HepG2 (cell line): ENCODE measurements around the gene ACTR6. TPM values are rescaled to one million over a fixed set of nuclear protein-coding genes. Genes with fewer than 3 reads are reported as not detected.
A peak's percentile ranks its signal among the peaks of the same experiment; 100 is the strongest.

Source experiments
- ARHGAP35 ChIP-seq: sonication (generic); formaldehyde crosslinking; IDR thresholded peaks from 2 replicates; pipeline ENCODE4 v1.9.0; 2022; ENCODE audit warnings: mild to moderate bottlenecking, inconsistent platforms, moderate library complexity, missing genetic modification reagents, borderline replicate concordance
- ARNTL ChIP-seq: sonication (generic); formaldehyde crosslinking; IDR thresholded peaks from 2 replicates; pipeline ENCODE4 v1.4.0; 2020; ENCODE audit warnings: mild to moderate bottlenecking, missing genetic modification reagents
- EEA1 ChIP-seq: sonication (generic); formaldehyde crosslinking; IDR thresholded peaks from 2 replicates; pipeline ENCODE4 v1.5.1; 2020; ENCODE audit warnings: mild to moderate bottlenecking, missing genetic modification reagents, borderline replicate concordance
- PRPF4 ChIP-seq: fragments of 200-400 bp; formaldehyde crosslinking; IDR thresholded peaks from 2 replicates; pipeline ENCODE4 v1.6.1; 2016; ENCODE audit warnings: low read length, low read depth; ENCODE audit not compliant: poor library complexity, severe bottlenecking
- SETDB1 ChIP-seq: sonication (generic); formaldehyde crosslinking; IDR thresholded peaks from 2 replicates; pipeline ENCODE4 v1.5.1; 2020; ENCODE audit warnings: missing genetic modification reagents, mild to moderate bottlenecking, borderline replicate concordance
- TGIF2 ChIP-seq: IDR thresholded peaks from 2 replicates; pipeline ENCODE4 v1.6.1; 2016; ENCODE audit warnings: control low read depth, missing compliant biosample characterization
- ZFP36 ChIP-seq: fragments of 150-350 bp; IDR thresholded peaks from 2 replicates; pipeline ENCODE4 v1.6.1; 2018; ENCODE audit warnings: borderline replicate concordance, low read length, low read depth; ENCODE audit not compliant: partially characterized antibody
- ZNF282 ChIP-seq: fragments of 450-650 bp; IDR thresholded peaks from 2 replicates; pipeline ENCODE4 v1.6.1; 2018; ENCODE audit not compliant: partially characterized antibody
- ZNF3 ChIP-seq: IDR thresholded peaks from 2 replicates; pipeline ENCODE4 v1.7.0; 2017; ENCODE audit warnings: inconsistent platforms
- ZNF44 ChIP-seq: sonication (generic); formaldehyde crosslinking; IDR thresholded peaks from 2 replicates; pipeline ENCODE4 v1.5.1; 2020; ENCODE audit warnings: mild to moderate bottlenecking, missing genetic modification reagents
- ZNF446 ChIP-seq: sonication (generic); formaldehyde crosslinking; IDR thresholded peaks from 2 replicates; pipeline ENCODE4 v1.5.0; 2020; ENCODE audit warnings: mild to moderate bottlenecking, missing genetic modification reagents
- ZNF501 ChIP-seq: sonication (generic); formaldehyde crosslinking; IDR thresholded peaks from 2 replicates; pipeline ENCODE4 v1.5.1; 2020; ENCODE audit warnings: mild to moderate bottlenecking, moderate library complexity, missing genetic modification reagents
- ZNF652 ChIP-seq: IDR thresholded peaks from 2 replicates; pipeline ENCODE4 v1.6.1; 2016; ENCODE audit warnings: low read depth, borderline replicate concordance
- ZNF674 ChIP-seq: sonication (generic); formaldehyde crosslinking; IDR thresholded peaks from 2 replicates; pipeline ENCODE4 v1.5.0; 2020; ENCODE audit warnings: low read depth, mild to moderate bottlenecking, missing genetic modification reagents
- ZNF850 ChIP-seq: sonication (generic); formaldehyde crosslinking; conservative IDR thresholded peaks from 2 replicates; pipeline ENCODE4 v1.9.0; 2021; ENCODE audit warnings: mild to moderate bottlenecking, missing genetic modification reagents
- polyA plus RNA-seq, 8 experiments: library from polyadenylated mRNA; depleted of rRNA in 3 of 8; stranded (reverse) in 7 of 8; unstranded in 1 of 8; fragments of >200 nt; fragmentation: Illumina TruSeq in 4 of 8; extraction: Trizol in 4 of 8; gene quantifications; 2 replicates each; pipeline versions ENCODE4 v1.2.1 to v1.2.3, GENCODE V29; 2011 to 2016; ENCODE audit warnings: low read depth in 4 of 8, missing spikeins in 1 of 8, mixed read lengths in 1 of 8; ENCODE audit not compliant: insufficient read depth in 1 of 8
- total RNA-seq, 5 experiments: library from RNA; depleted of rRNA; stranded (reverse); fragments of >200 nt; fragmentation: Illumina TruSeq; extraction: Trizol; gene quantifications; 2 replicates each; pipeline ENCODE4 v1.2.3, GENCODE V29; 2016; ENCODE audit warnings: low read depth in 1 of 5
- TF ChIP-seq, protein P1 (sequence below): sonication (generic); formaldehyde crosslinking; IDR thresholded peaks from 2 replicates; pipeline ENCODE4 v1.4.0; 2020; ENCODE audit warnings: missing genetic modification reagents, borderline replicate concordance
- TF ChIP-seq, protein P2 (sequence below): IDR thresholded peaks from 2 replicates; pipeline ENCODE4 v1.6.1; 2016; ENCODE audit warnings: missing genetic modification reagents, missing compliant biosample characterization
- TF ChIP-seq, protein P3 (sequence below): sonication (generic); formaldehyde crosslinking; conservative IDR thresholded peaks from 2 replicates; pipeline ENCODE4 v1.4.0; 2020; ENCODE audit warnings: mild to moderate bottlenecking, missing genetic modification reagents, moderate library complexity
- TF ChIP-seq, protein P4 (sequence below): sonication (generic); formaldehyde crosslinking; conservative IDR thresholded peaks from 2 replicates; pipeline ENCODE4 v1.8.0; 2022; ENCODE audit warnings: mild to moderate bottlenecking, moderate library complexity, missing genetic modification reagents
- TF ChIP-seq, protein P5 (sequence below): sonication (generic); formaldehyde crosslinking; IDR thresholded peaks from 2 replicates; pipeline ENCODE4 v1.8.0; 2022; ENCODE audit warnings: mild to moderate bottlenecking, missing genetic modification reagents, moderate library complexity

Gene ACTR6
- total and polyA plus RNA-seq, 2 of the 13 experiments (the other 11 are each of a cell fraction or from before 2014, with no cell fraction given), result 12.9 to 22.4 TPM

DNA sequence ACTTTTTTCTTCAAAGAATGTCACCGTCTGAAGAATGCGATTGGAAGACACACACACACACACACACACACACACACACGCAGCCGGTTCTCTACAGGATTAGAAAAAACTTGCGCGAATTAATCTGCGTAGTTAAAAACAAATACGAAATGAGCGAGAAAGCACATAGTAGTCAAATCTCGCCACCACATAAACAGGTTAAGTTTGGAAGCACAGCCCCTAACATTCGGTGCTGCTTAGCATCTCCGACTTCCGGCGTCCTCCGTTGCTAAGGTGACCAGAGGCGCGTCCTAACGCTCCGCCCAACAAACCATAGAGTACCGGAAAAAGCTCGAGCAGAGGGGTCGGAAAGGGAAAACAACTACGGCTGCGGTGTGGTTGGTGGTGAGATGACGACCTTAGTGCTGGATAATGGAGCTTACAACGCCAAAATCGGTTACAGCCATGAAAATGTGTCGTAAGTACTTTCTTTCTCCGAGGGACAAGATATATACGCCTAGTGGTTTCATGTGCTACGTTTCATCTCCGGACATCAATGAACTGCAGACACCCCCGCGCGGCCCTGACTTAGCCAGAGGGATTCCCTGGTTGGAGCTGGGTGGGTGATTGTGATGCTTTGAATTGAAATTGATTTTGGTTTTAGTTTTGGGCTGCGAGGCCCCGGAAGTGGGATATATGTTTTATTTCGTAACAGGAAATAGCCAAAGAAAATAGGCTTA is at the start of gene ACTR6 (continued):
- TF ChIP-seq, protein P1, sequence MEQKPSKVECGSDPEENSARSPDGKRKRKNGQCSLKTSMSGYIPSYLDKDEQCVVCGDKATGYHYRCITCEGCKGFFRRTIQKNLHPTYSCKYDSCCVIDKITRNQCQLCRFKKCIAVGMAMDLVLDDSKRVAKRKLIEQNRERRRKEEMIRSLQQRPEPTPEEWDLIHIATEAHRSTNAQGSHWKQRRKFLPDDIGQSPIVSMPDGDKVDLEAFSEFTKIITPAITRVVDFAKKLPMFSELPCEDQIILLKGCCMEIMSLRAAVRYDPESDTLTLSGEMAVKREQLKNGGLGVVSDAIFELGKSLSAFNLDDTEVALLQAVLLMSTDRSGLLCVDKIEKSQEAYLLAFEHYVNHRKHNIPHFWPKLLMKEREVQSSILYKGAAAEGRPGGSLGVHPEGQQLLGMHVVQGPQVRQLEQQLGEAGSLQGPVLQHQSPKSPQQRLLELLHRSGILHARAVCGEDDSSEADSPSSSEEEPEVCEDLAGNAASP (CRISPR knock-in tag), result peak; percentile 58
- TF ChIP-seq, protein P2, sequence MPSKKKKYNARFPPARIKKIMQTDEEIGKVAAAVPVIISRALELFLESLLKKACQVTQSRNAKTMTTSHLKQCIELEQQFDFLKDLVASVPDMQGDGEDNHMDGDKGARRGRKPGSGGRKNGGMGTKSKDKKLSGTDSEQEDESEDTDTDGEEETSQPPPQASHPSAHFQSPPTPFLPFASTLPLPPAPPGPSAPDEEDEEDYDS, result peak; percentile 81; the same call in 1 of the 2 replicates
- TF ChIP-seq ZNF850 (no peak), ZNF446 (CRISPR knock-in tag) (no peak), ZNF3 (CRISPR knock-in tag) (no peak), EEA1 (CRISPR knock-in tag) (no peak), ZNF282 (no peak), ARNTL (CRISPR knock-in tag) (no peak), TGIF2 (CRISPR knock-in tag) (peak; percentile 88; the same call in 1 of the 2 replicates), ZFP36 (no peak), SETDB1 (no peak), ZNF652 (0 out of 2 replicates have a peak, but pooled peaks have one; percentile 24), ZNF674 (no peak), PRPF4 (no peak), ZNF501 (CRISPR knock-in tag) (peak; percentile 87), ZNF44 (CRISPR knock-in tag) (no peak; the same call in 1 of the 2 replicates), ARHGAP35 (CRISPR knock-in tag) (no peak)
- TF ChIP-seq, protein P3, sequence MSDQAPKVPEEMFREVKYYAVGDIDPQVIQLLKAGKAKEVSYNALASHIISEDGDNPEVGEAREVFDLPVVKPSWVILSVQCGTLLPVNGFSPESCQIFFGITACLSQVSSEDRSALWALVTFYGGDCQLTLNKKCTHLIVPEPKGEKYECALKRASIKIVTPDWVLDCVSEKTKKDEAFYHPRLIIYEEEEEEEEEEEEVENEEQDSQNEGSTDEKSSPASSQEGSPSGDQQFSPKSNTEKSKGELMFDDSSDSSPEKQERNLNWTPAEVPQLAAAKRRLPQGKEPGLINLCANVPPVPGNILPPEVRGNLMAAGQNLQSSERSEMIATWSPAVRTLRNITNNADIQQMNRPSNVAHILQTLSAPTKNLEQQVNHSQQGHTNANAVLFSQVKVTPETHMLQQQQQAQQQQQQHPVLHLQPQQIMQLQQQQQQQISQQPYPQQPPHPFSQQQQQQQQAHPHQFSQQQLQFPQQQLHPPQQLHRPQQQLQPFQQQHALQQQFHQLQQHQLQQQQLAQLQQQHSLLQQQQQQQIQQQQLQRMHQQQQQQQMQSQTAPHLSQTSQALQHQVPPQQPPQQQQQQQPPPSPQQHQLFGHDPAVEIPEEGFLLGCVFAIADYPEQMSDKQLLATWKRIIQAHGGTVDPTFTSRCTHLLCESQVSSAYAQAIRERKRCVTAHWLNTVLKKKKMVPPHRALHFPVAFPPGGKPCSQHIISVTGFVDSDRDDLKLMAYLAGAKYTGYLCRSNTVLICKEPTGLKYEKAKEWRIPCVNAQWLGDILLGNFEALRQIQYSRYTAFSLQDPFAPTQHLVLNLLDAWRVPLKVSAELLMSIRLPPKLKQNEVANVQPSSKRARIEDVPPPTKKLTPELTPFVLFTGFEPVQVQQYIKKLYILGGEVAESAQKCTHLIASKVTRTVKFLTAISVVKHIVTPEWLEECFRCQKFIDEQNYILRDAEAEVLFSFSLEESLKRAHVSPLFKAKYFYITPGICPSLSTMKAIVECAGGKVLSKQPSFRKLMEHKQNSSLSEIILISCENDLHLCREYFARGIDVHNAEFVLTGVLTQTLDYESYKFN, result no peak; the same call in 1 of the 2 replicates
- TF ChIP-seq, protein P4, sequence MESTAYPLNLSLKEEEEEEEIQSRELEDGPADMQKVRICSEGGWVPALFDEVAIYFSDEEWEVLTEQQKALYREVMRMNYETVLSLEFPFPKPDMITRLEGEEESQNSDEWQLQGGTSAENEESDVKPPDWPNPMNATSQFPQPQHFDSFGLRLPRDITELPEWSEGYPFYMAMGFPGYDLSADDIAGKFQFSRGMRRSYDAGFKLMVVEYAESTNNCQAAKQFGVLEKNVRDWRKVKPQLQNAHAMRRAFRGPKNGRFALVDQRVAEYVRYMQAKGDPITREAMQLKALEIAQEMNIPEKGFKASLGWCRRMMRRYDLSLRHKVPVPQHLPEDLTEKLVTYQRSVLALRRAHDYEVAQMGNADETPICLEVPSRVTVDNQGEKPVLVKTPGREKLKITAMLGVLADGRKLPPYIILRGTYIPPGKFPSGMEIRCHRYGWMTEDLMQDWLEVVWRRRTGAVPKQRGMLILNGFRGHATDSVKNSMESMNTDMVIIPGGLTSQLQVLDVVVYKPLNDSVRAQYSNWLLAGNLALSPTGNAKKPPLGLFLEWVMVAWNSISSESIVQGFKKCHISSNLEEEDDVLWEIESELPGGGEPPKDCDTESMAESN (CRISPR knock-in tag), result no peak
- TF ChIP-seq, protein P5, sequence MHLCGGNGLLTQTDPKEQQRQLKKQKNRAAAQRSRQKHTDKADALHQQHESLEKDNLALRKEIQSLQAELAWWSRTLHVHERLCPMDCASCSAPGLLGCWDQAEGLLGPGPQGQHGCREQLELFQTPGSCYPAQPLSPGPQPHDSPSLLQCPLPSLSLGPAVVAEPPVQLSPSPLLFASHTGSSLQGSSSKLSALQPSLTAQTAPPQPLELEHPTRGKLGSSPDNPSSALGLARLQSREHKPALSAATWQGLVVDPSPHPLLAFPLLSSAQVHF (CRISPR knock-in tag), result no peak
